Stimulated activated naive B cell treated with anti-CD40 and anti-IgM and Interleukin-4, amounts not matched to agents 10 μg/mL and 1 μg/mL and 100 μg/mL, for 72 hours (primary cell): ENCODE measurements around the gene KCNE4.

Source experiments
- ATAC-seq, 2 donors: fragments of 150-1000 bp; cut with Tn5 transposase; replicated peaks; 2 replicates each; pipeline ENCODE4 v1.10.0; 2021; ENCODE audit warnings: moderate library complexity in 1 of 2
- DNase-seq: peaks from one replicate; pipeline ENCODE4 v3.0.0; 2021
- H3K27ac Mint-ChIP-seq: one replicate; pipeline ENCODE4 v1.8.0; 2022; ENCODE audit warnings: mild to moderate bottlenecking, mixed read lengths
- H3K27me3 Mint-ChIP-seq, 2 donors: one replicate each; pipeline ENCODE4 v1.8.0; 2022; ENCODE audit warnings: mixed read lengths in 2 of 2
- H3K36me3 Mint-ChIP-seq, 2 donors: one replicate each; pipeline ENCODE4 v1.8.0; 2022; ENCODE audit warnings: mixed read lengths in 2 of 2, mild to moderate bottlenecking in 1 of 2
- H3K4me1 Mint-ChIP-seq, 2 donors: one replicate each; pipeline ENCODE4 v1.8.0; 2022; ENCODE audit warnings: mixed read lengths in 2 of 2, mild to moderate bottlenecking in 1 of 2
- H3K4me3 Mint-ChIP-seq, 2 donors: one replicate each; pipeline ENCODE4 v1.8.0; 2022; ENCODE audit warnings: mild to moderate bottlenecking in 2 of 2, mixed read lengths in 2 of 2, moderate library complexity in 1 of 2
- H3K9me3 Mint-ChIP-seq, 2 donors: one replicate each; pipeline ENCODE4 v1.8.0; 2022; ENCODE audit warnings: mixed read lengths in 2 of 2, mild to moderate bottlenecking in 1 of 2

KCNE4 gene

GRCh38 chr2:223051693-223052289, at the start of gene KCNE4:
Gene KCNE4 (plus strand): TSS chr2:223052190. CDS start chr2:223052831, 641 bp downstream.
- H3K4me3 Mint-ChIP-seq = no peak within 1 kb of the TSS

GRCh38 chr2:223003191-223003590, 48.8 kb upstream of the KCNE4 start:
- ATAC-seq (no peak), DNase-seq (no peak)
- Mint-ChIP-seq H3K27ac (no peak overlapping the region), H3K4me3 (no peak overlapping the region), H3K36me3 (no peaks in the 10 kb centered on the region), H3K9me3 (no peaks in the 10 kb centered on the region), H3K4me1 (peaks cover 0 to 4% of the 10 kb centered on the region in 2 donors), H3K27me3 (peaks cover 15 to 29% of the 10 kb centered on the region in 2 donors)

More at GRCh38 chr2:223051693-223052289, at the start of gene KCNE4:
- ATAC-seq = no peak
- Mint-ChIP-seq H3K27ac (no peak within 1 kb of the TSS), H3K4me1 (no peaks in the 10 kb centered on the region), H3K27me3 (peaks cover 25 to 38% of the 10 kb centered on the region in 2 donors), H3K9me3 (peaks cover 0 to 2% of the 10 kb centered on the region in 2 donors), H3K36me3 (no peaks in the 10 kb centered on the region)
- no peak for DNase-seq

GRCh38 chr2:223005496-223005895, 46.5 kb upstream of the KCNE4 start:
- no peak for DNase-seq
- Mint-ChIP-seq H3K9me3 (no peaks in the 10 kb centered on the region), H3K27me3 (peaks cover 8 to 15% of the 10 kb centered on the region in 2 donors), H3K4me1 (no peaks in the 10 kb centered on the region), H3K36me3 (no peaks in the 10 kb centered on the region), H3K4me3 (no peak overlapping the region), H3K27ac (no peak overlapping the region)
- ATAC-seq = no peak

- Mint-ChIP-seq H3K27ac (no peak overlapping the region), H3K36me3 (no peaks in the 10 kb centered on the region), H3K4me3 (no peak overlapping the region), H3K4me1 (no peaks in the 10 kb centered on the region), H3K27me3 (peaks cover 0 to 4% of the 10 kb centered on the region in 2 donors), H3K9me3 (no peaks in the 10 kb centered on the region)
- ATAC-seq = no peak
- DNase-seq = no peak
These were observed 44.5 kb upstream of the KCNE4 start for GRCh38 chr2:223007531-223007930.

- no peak overlapping the region for H3K27ac Mint-ChIP-seq
- H3K4me3 Mint-ChIP-seq = no peak overlapping the region
- ATAC-seq (no peak), DNase-seq (no peak)
- H3K27me3 Mint-ChIP-seq = peaks cover 0 to 8% of the 10 kb centered on the region in 2 donors
- H3K9me3 Mint-ChIP-seq = peaks cover 0 to 1% of the 10 kb centered on the region in 2 donors
- H3K36me3 Mint-ChIP-seq = no peaks in the 10 kb centered on the region
- H3K4me1 Mint-ChIP-seq = no peaks in the 10 kb centered on the region
These were observed 43.8 kb upstream of the KCNE4 start for GRCh38 chr2:223008162-223008561.

GRCh38 chr2:223008956-223009355, 43.0 kb upstream of the KCNE4 start:
- peaks cover 0 to 3% of the 10 kb centered on the region in 2 donors for H3K9me3 Mint-ChIP-seq
- no peaks in the 10 kb centered on the region for H3K4me1 Mint-ChIP-seq
- no peak overlapping the region for H3K4me3 Mint-ChIP-seq
- ATAC-seq (no peak), DNase-seq (no peak)
- no peak overlapping the region for H3K27ac Mint-ChIP-seq
- peaks cover 0 to 15% of the 10 kb centered on the region in 2 donors for H3K27me3 Mint-ChIP-seq
- no peaks in the 10 kb centered on the region for H3K36me3 Mint-ChIP-seq

GRCh38 chr2:223010641-223011040, 41.3 kb upstream of the KCNE4 start:
- Mint-ChIP-seq H3K9me3 (peaks cover 0 to 5% of the 10 kb centered on the region in 2 donors), H3K27me3 (peaks cover 0 to 21% of the 10 kb centered on the region in 2 donors), H3K4me3 (no peak overlapping the region), H3K27ac (no peak overlapping the region), H3K4me1 (no peaks in the 10 kb centered on the region), H3K36me3 (no peaks in the 10 kb centered on the region)
- ATAC-seq (no peak), DNase-seq (no peak)

- DNase-seq (no peak), ATAC-seq (no peak)
- no peaks in the 10 kb centered on the region for H3K36me3 Mint-ChIP-seq
- peaks cover 0 to 5% of the 10 kb centered on the region in 2 donors for H3K9me3 Mint-ChIP-seq
- H3K27me3 Mint-ChIP-seq = peaks cover 0 to 21% of the 10 kb centered on the region in 2 donors
- H3K4me3 Mint-ChIP-seq = no peak overlapping the region
- no peak overlapping the region for H3K27ac Mint-ChIP-seq
- no peaks in the 10 kb centered on the region for H3K4me1 Mint-ChIP-seq
These were observed 39.7 kb upstream of the KCNE4 start for GRCh38 chr2:223012291-223012690.

- H3K36me3 Mint-ChIP-seq = no peaks in the 10 kb centered on the region
- H3K27ac Mint-ChIP-seq = no peak overlapping the region
- H3K4me3 Mint-ChIP-seq = no peak overlapping the region
- no peaks in the 10 kb centered on the region for H3K4me1 Mint-ChIP-seq
- no peak for DNase-seq
- ATAC-seq = no peak
- H3K9me3 Mint-ChIP-seq = peaks cover 4 to 12% of the 10 kb centered on the region in 2 donors
- peaks cover 0 to 12% of the 10 kb centered on the region in 2 donors for H3K27me3 Mint-ChIP-seq
These were observed 32.5 kb upstream of the KCNE4 start for GRCh38 chr2:223019390-223019930.

- no peak for DNase-seq
- Mint-ChIP-seq H3K27me3 (peaks cover 0 to 6% of the 10 kb centered on the region in 2 donors), H3K9me3 (peaks cover 4 to 10% of the 10 kb centered on the region in 2 donors), H3K4me3 (no peak overlapping the region), H3K27ac (no peak overlapping the region), H3K4me1 (no peaks in the 10 kb centered on the region), H3K36me3 (no peaks in the 10 kb centered on the region)
- no peak for ATAC-seq
These were observed 31.8 kb upstream of the KCNE4 start for GRCh38 chr2:223019987-223020717.

GRCh38 chr2:223020971-223021675, 30.9 kb upstream of the KCNE4 start:
- Mint-ChIP-seq H3K4me1 (no peaks in the 10 kb centered on the region), H3K27ac (no peak overlapping the region), H3K9me3 (peaks cover 4 to 10% of the 10 kb centered on the region in 2 donors), H3K36me3 (no peaks in the 10 kb centered on the region), H3K27me3 (peaks cover 0 to 5% of the 10 kb centered on the region in 2 donors), H3K4me3 (no peak overlapping the region)
- ATAC-seq (no peak), DNase-seq (no peak)

GRCh38 chr2:223026357-223027110, 25.5 kb upstream of the KCNE4 start:
- Mint-ChIP-seq H3K36me3 (no peaks in the 10 kb centered on the region), H3K27ac (no peak overlapping the region), H3K27me3 (peaks cover 0 to 3% of the 10 kb centered on the region in 2 donors), H3K4me1 (no peaks in the 10 kb centered on the region), H3K9me3 (peaks cover under 1 to 2% of the 10 kb centered on the region in 2 donors), H3K4me3 (no peak overlapping the region)
- DNase-seq = no peak
- ATAC-seq = no peak

GRCh38 chr2:223027442-223027841, 24.5 kb upstream of the KCNE4 start:
- H3K27ac Mint-ChIP-seq = no peak overlapping the region
- no peak overlapping the region for H3K4me3 Mint-ChIP-seq
- H3K27me3 Mint-ChIP-seq = no peaks in the 10 kb centered on the region
- DNase-seq (no peak), ATAC-seq (no peak)
- no peaks in the 10 kb centered on the region for H3K4me1 Mint-ChIP-seq
- peaks cover 8 to 9% of the 10 kb centered on the region in 2 donors for H3K9me3 Mint-ChIP-seq
- no peaks in the 10 kb centered on the region for H3K36me3 Mint-ChIP-seq

- H3K27me3 Mint-ChIP-seq = no peaks in the 10 kb centered on the region
- no peak for ATAC-seq
- no peak overlapping the region for H3K4me3 Mint-ChIP-seq
- no peaks in the 10 kb centered on the region for H3K4me1 Mint-ChIP-seq
- no peaks in the 10 kb centered on the region for H3K36me3 Mint-ChIP-seq
- H3K9me3 Mint-ChIP-seq = peaks cover 11 to 13% of the 10 kb centered on the region in 2 donors
- no peak overlapping the region for H3K27ac Mint-ChIP-seq
- DNase-seq = no peak
These were observed 22.7 kb upstream of the KCNE4 start for GRCh38 chr2:223029287-223029686.
